GM23248 (cell line): ENCODE results near the gene ATG7. TPM values are rescaled to one million over a fixed set of nuclear protein-coding genes. Genes with fewer than 3 reads are reported as not detected.

Source experiments
- DNase-seq: peaks from one replicate; pipeline ENCODE4 v3.0.0-alpha.2; 2015
- H2AFZ ChIP-seq: fragments of 200-600 bp; sonication (generic); 2 replicates; pipeline ENCODE4 v1.6.1; 2016; ENCODE audit warnings: antibody characterized with exemption
- H3F3A ChIP-seq: fragments of 200-600 bp; sonication (generic); 2 replicates; pipeline ENCODE4 v1.6.1; 2016; ENCODE audit warnings: mild to moderate bottlenecking, antibody characterized with exemption, mixed run types; ENCODE audit not compliant: insufficient read depth
- H3K27ac ChIP-seq: fragments of 200-600 bp; sonication (generic); 2 replicates; pipeline ENCODE4 v1.5.1; 2016; ENCODE audit warnings: mild to moderate bottlenecking
- H3K27me3 ChIP-seq: fragments of 200-600 bp; sonication (generic); replicated peaks from 2 replicates; pipeline ENCODE4 v1.6.1; 2016; ENCODE audit warnings: mild to moderate bottlenecking; ENCODE audit not compliant: insufficient read depth
- H3K36me3 ChIP-seq: fragments of 200-600 bp; sonication (generic); 2 replicates; pipeline ENCODE4 v1.6.1; 2016; ENCODE audit warnings: low read depth, mild to moderate bottlenecking
- H3K4me1 ChIP-seq: fragments of 200-600 bp; sonication (generic); 2 replicates; pipeline ENCODE4 v1.6.1; 2016; ENCODE audit warnings: mild to moderate bottlenecking; ENCODE audit not compliant: insufficient read depth
- H3K4me2 ChIP-seq: fragments of 200-600 bp; sonication (generic); one replicate; pipeline ENCODE4 v1.6.1; 2016; ENCODE audit warnings: mild to moderate bottlenecking; ENCODE audit not compliant: unreplicated experiment
- H3K4me3 ChIP-seq: fragments of 200-600 bp; sonication (generic); 2 replicates; pipeline ENCODE4 v1.5.1; 2016; ENCODE audit warnings: mild to moderate bottlenecking
- H3K79me2 ChIP-seq: fragments of 200-600 bp; sonication (generic); 2 replicates; pipeline ENCODE4 v1.6.1; 2016; ENCODE audit warnings: mild to moderate bottlenecking; ENCODE audit not compliant: insufficient read depth
- H3K9ac ChIP-seq: fragments of 200-600 bp; sonication (generic); 2 replicates; pipeline ENCODE4 v1.6.1; 2016; ENCODE audit warnings: mild to moderate bottlenecking
- H3K9me2 ChIP-seq: fragments of 200-600 bp; sonication (generic); 2 replicates; pipeline ENCODE4 v1.6.1; 2016; ENCODE audit warnings: mixed run types, mild to moderate bottlenecking, moderate library complexity; ENCODE audit not compliant: insufficient read depth
- H3K9me3 ChIP-seq: fragments of 200-600 bp; sonication (generic); one replicate; pipeline ENCODE4 v1.6.1; 2017; ENCODE audit warnings: low read depth
- H4K20me1 ChIP-seq: fragments of 200-600 bp; sonication (generic); 2 replicates; pipeline ENCODE4 v1.6.0; 2016; ENCODE audit not compliant: insufficient read depth
- EZH2 ChIP-seq: fragments of 200-600 bp; sonication (generic); IDR thresholded peaks from 2 replicates; pipeline ENCODE4 v1.6.1; 2018; ENCODE audit warnings: antibody characterized with exemption, mild to moderate bottlenecking; ENCODE audit not compliant: insufficient read depth, poor library complexity, severe bottlenecking
- EZH2phosphoT487 ChIP-seq: fragments of 200-600 bp; sonication (generic); IDR thresholded peaks from 2 replicates; pipeline ENCODE4 v1.6.1; 2018; ENCODE audit warnings: antibody characterized with exemption, moderate library complexity, mild to moderate bottlenecking, low read depth; ENCODE audit not compliant: insufficient read depth
- WGBS, 2 experiments: methylation state at CpG; one replicate each; pipeline ENCODE4 v1.1.6; 2015 to 2017; ENCODE audit warnings: low lambda C conversion rate in 2 of 2, low coverage in 1 of 2; ENCODE audit errors: missing lambda C conversion rate in 2 of 2; 5-methylcytosine and 5-hydroxymethylcytosine counted together
- in situ Hi-C: fragments of 300-500 bp; cut with MboI; formaldehyde crosslinking; loops from 2 replicates; pipeline ENCODE4 v1.15.0; 2020
- polyA plus RNA-seq: library from polyadenylated mRNA; unstranded; fragments of >200 nt; fragmentation: Nextera tagmentation; extraction: Ambion mirVana; gene quantifications from 2 replicates; pipeline ENCODE4 v1.2.1, GENCODE V29; 2016
- total RNA-seq: library from RNA; depleted of rRNA; stranded (reverse); fragments of >200 nt; shearing (Covaris generic); gene quantifications from 2 replicates; pipeline ENCODE4 v1.2.3, GENCODE V29; 2014

Gene ATG7
- total and polyA plus RNA-seq, 2 experiments from 2014 or later, result 40.5 to 67.5 TPM

GRCh38 chr3:11246663-11246970 is 25.6 kb upstream of the ATG7 start:
- Histone ChIP-seq H2AFZ (no peak overlapping the region), H3K79me2 (peaks cover 14% of the 10 kb centered on the region), H3K9me2 (no peaks in the 10 kb centered on the region), H3K27ac (no peak overlapping the region), H3K9ac (no peak overlapping the region), H3K4me1 (no peaks in the 10 kb centered on the region), H3K4me3 (no peak overlapping the region), H3K27me3 (no peaks in the 10 kb centered on the region), H4K20me1 (no peaks in the 10 kb centered on the region), H3K4me2 (no peak overlapping the region), H3K9me3 (no peaks in the 10 kb centered on the region), H3K36me3 (no peaks in the 10 kb centered on the region), H3F3A (no peaks in the 10 kb centered on the region)
- in situ Hi-C loops, result no loop called here
- 92 to 93% methylated on average over 2 of the region's 2 CpGs for WGBS, 2 experiments
- DNase-seq, result no peak
- TF ChIP-seq EZH2phosphoT487 (no peak), EZH2 (no peak)

GRCh38 chr3:11247362-11247761 is 24.8 kb upstream of the ATG7 start:
- DNase-seq, result no peak
- Histone ChIP-seq H3K27ac (no peak overlapping the region), H3K4me2 (no peak overlapping the region), H3K79me2 (peaks cover 21% of the 10 kb centered on the region), H4K20me1 (no peaks in the 10 kb centered on the region), H3K9ac (no peak overlapping the region), H3K27me3 (no peaks in the 10 kb centered on the region), H2AFZ (no peak overlapping the region), H3K4me1 (no peaks in the 10 kb centered on the region), H3K4me3 (no peak overlapping the region), H3F3A (no peaks in the 10 kb centered on the region), H3K9me2 (no peaks in the 10 kb centered on the region), H3K36me3 (no peaks in the 10 kb centered on the region), H3K9me3 (no peaks in the 10 kb centered on the region)
- in situ Hi-C loops, result no loop called here
- TF ChIP-seq EZH2phosphoT487, result no peak
- TF ChIP-seq EZH2, result no peak
- 95 to 97% methylated on average over 7 of the region's 8 CpGs for WGBS, 2 experiments

- H3K27me3 ChIP-seq, result no peaks in the 10 kb centered on the region
- H3K9ac ChIP-seq, result no peak overlapping the region
- peak; percentile 12 for DNase-seq
- H3K27ac ChIP-seq, result no peak overlapping the region
- in situ Hi-C loops, result no loop called here
- no peaks in the 10 kb centered on the region for H3K36me3 ChIP-seq
- no peaks in the 10 kb centered on the region for H3F3A ChIP-seq
- no peaks in the 10 kb centered on the region for H3K9me2 ChIP-seq
- peaks cover 27% of the 10 kb centered on the region for H3K79me2 ChIP-seq
- H2AFZ ChIP-seq, result no peak overlapping the region
- no peak overlapping the region for H3K4me3 ChIP-seq
- H3K4me1 ChIP-seq, result no peaks in the 10 kb centered on the region
- TF ChIP-seq EZH2, result no peak
- TF ChIP-seq EZH2phosphoT487, result no peak
- H3K9me3 ChIP-seq, result no peaks in the 10 kb centered on the region
- H4K20me1 ChIP-seq, result no peaks in the 10 kb centered on the region
- no peak overlapping the region for H3K4me2 ChIP-seq
- 96 to 100% methylated on average over 6 of the region's 6 CpGs for WGBS, 2 experiments
These were observed 23.6 kb upstream of the ATG7 start for GRCh38 chr3:11248596-11248995.

- no peaks in the 10 kb centered on the region for H3K36me3 ChIP-seq
- H3F3A ChIP-seq, result no peaks in the 10 kb centered on the region
- H2AFZ ChIP-seq, result no peak overlapping the region
- in situ Hi-C loops, result no loop called here
- no peaks in the 10 kb centered on the region for H3K9me2 ChIP-seq
- H3K9me3 ChIP-seq, result no peaks in the 10 kb centered on the region
- H3K4me3 ChIP-seq, result no peak overlapping the region
- H3K79me2 ChIP-seq, result peaks cover 24% of the 10 kb centered on the region; the same call in 1 of the 2 replicates
- H3K27ac ChIP-seq, result no peak overlapping the region
- DNase-seq, result no peak
- no peaks in the 10 kb centered on the region for H4K20me1 ChIP-seq
- H3K4me2 ChIP-seq, result no peak overlapping the region
- H3K9ac ChIP-seq, result no peak overlapping the region
- TF ChIP-seq EZH2 (no peak), EZH2phosphoT487 (no peak)
- H3K4me1 ChIP-seq, result no peaks in the 10 kb centered on the region
- H3K27me3 ChIP-seq, result no peaks in the 10 kb centered on the region
- WGBS, 2 experiments, result 83 to 86% methylated on average over 10 of the region's 10 CpGs
These were observed 21.0 kb upstream of the ATG7 start for GRCh38 chr3:11250902-11251806.
